Brain pericyte (primary cell): ENCODE results near the gene SEMA3B.
"Not testable (repeated sequence)": the region's sequence is repeated elsewhere in the genome, so short reads cannot be mapped to it uniquely, and the experiment has no call there.

Experiments
- DNase-seq: peaks from one replicate; pipeline ENCODE4 v3.0.0-alpha.2; 2012; ENCODE audit warnings: low read depth, low spot score

The SEMA3B gene

GRCh38 chr3:50237754-50238548, 31.0 kb upstream of the SEMA3B start:
- DNase-seq, result no peak

DNA sequence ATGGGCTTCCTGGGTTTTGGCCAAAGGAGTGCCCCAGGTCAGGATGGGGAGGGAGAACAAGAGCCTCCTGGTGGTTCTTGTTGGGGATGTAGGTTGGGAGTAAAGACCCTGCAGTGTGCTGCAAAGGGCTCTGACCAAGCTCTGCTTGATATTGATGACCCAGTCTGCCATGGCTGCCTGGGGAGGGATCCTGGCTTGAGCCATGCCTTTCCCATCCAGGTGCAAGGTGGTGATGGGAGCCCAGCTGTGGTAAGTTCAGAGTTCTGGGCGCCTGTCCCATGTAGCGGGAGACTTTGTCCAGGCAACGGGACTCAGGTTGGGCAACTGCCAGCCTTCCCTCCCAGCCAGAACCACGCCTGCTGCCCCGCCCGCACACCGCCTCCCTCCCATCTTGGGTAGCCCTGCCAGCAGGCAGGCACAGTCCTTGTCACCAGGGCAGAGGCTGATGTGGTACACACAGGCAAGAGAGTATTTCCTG, 30.4 kb upstream of the SEMA3B start:
- DNase-seq, result no peak

- DNase-seq, result no peak
Observed at GRCh38 chr3:50239649-50240048, 29.3 kb upstream of the SEMA3B start.

DNA sequence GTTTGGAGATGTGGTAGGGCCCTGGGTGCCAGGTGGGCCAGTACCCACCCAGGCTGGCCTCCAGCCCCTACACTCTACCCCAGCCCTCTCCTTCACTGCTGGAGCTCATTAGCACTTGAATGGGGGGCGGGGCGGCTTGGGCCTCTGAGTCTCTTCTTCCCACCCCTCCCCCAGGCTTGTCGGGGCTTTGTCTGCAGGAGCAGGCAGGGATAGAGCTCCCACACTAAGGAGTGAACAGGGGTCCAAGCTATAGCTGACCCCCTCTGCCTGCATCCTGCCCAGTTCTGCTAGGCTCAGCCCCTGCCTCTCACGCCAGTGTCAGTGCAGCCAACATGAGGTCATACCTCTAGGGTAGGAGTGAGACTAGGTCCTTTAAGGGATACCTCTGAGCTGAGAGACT, 27.8 kb upstream of the SEMA3B start:
- no peak for DNase-seq

- no peak for DNase-seq
Observed at GRCh38 chr3:50241713-50242380, 27.1 kb upstream of the SEMA3B start.

GRCh38 chr3:50242381-50242770, 26.6 kb upstream of the SEMA3B start:
- DNase-seq, result no peak

GRCh38 chr3:50242851-50243542, 25.9 kb upstream of the SEMA3B start:
- no peak for DNase-seq

DNA sequence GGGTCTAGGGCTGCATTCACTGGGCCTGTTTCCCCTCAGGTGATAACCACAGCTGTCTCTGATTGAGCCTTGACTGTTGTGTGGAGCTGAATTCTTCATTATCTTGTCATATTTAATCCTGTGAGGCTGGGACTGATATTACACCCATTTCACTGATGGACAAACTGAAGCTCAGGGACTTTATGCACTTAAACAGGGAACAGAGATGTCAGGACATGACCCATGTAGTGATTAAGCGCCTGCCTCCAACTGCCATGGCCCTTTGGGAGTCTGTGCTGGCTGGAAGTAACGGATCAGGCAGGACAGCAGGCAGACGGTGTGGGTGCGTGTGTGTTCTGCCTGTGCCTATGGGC, 25.4 kb upstream of the SEMA3B start:
- no peak for DNase-seq

- DNase-seq, result not testable (repeated sequence)
Observed at GRCh38 chr3:50244813-50245212, 24.1 kb upstream of the SEMA3B start.

DNA sequence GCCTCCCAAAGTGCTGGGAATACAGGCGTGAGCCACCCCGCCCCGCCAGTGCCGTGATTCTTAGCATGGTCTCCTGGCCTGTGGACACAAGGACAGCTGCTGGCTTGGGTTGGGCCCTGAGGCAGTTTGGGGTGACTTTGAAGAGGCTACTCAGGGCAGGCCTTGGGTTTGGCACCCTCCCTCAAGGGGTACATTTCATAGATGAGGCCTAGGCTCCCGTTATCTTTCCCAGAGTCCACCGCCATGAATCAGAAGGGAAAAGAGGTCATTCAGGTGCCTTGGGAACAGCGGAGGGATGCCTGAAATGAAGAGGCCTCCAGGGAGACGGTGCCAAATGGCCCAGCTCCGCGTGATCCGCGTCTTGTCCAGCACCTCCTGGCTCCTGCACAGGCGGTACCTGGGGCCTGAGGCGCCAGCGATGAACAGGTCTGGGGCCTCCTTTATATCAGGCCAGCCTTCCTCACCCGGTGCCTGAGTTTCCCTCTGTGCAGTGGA, 23.6 kb upstream of the SEMA3B start:
- DNase-seq, result no peak

DNA sequence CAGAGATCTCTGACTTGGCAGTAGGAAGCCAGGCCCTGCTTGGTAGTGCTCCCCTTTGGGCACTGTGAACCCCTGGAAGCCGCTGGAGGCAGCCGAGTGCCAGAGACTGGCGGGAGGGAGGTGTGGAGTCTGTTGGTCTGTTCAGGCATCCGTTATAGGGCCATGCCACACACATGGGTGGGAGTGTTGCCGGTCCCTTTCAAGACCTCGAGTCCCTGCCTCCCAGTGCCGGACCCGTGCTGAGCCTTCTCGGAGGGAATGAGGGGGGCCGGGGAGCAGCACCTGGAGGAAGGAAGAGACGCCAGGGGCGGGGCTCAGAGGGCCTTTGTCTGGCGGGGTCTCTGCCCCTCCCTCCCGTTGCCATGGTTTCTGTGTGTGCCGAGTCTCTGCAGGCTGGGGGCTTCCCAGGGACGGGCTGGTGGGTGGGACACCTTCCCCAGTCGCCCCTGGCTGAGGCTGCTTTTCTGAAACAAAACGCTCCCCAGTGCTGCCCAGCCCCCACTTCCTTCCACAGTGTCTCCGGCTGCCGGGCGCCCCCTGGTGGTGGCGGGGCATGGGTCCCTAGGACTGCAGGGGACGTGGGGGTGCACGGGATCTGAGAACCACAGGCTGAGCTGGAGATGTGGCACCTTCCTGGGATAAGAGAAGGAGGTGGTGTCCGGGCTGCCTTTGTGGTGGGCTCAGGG, 23.0 kb upstream of the SEMA3B start:
- peak; percentile 60 for DNase-seq

- peak; percentile 82 for DNase-seq
Observed at GRCh38 chr3:50246517-50246954, 22.4 kb upstream of the SEMA3B start.

DNA sequence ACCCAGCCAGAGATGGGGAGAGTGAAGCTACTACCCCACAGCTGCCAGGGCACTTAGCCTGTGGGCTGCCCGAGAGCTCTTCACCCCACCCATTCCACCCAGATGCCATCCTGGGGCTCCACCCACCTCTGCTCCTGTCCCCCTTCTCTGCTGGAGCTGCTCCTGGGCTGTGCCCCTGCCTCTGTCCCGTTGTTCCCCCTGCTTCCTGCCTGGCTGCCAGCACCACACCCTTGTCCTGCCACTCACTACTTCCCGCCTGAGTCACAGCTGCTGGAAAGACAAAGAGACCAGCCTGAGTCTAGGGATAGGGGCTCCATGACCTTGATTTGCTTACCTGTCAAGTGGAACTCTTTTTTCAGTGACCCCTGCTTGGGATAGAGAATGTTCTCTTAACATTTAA, 20.6 kb upstream of the SEMA3B start:
- DNase-seq, result no peak

- DNase-seq, result no peak
Observed at GRCh38 chr3:50249457-50249856, 19.5 kb upstream of the SEMA3B start.

DNA sequence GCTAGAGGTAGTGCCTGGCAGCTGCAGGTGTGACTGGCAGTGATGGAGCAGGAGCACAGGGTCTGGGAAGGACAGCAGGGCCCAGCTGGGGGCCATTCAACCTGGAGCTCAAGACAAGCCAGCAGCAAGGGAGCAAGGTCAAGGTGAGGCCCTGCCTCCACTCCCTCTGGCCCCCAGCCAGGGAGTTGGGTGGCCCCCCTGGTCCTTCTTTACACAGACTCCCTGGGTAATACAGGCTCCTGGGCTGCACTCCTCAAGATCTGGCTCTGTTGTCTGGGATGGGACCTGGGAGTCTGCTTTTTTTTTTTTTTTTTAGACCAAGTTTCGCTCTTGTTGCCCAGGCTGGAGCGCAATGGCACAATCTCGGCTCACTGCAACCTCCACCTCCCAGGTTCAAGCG, 18.4 kb upstream of the SEMA3B start:
- no peak for DNase-seq

DNA sequence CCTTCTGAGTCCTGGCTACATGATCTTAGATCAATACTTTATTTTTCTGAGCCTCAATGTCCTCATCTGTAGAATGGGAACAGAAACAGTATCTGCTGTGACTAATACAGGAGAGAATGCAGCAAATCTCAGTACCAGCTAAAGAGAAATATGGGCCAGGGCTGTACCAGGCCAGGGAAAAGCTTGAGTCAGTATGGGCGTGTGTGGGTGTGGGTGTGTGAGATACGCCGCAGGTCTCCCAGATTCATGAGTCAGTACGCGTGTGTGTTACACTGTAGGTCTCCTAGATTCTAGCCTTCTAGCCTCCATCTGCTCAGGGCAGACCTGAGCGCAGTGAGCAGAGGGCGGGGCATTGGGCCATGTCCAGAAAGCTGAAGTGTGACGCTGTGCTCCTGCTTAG, 17.7 kb upstream of the SEMA3B start:
- no peak for DNase-seq

- no peak for DNase-seq
Observed at GRCh38 chr3:50254577-50255250, 14.2 kb upstream of the SEMA3B start.

GRCh38 chr3:50255251-50255615, 13.7 kb upstream of the SEMA3B start:
- DNase-seq, result no peak

DNA sequence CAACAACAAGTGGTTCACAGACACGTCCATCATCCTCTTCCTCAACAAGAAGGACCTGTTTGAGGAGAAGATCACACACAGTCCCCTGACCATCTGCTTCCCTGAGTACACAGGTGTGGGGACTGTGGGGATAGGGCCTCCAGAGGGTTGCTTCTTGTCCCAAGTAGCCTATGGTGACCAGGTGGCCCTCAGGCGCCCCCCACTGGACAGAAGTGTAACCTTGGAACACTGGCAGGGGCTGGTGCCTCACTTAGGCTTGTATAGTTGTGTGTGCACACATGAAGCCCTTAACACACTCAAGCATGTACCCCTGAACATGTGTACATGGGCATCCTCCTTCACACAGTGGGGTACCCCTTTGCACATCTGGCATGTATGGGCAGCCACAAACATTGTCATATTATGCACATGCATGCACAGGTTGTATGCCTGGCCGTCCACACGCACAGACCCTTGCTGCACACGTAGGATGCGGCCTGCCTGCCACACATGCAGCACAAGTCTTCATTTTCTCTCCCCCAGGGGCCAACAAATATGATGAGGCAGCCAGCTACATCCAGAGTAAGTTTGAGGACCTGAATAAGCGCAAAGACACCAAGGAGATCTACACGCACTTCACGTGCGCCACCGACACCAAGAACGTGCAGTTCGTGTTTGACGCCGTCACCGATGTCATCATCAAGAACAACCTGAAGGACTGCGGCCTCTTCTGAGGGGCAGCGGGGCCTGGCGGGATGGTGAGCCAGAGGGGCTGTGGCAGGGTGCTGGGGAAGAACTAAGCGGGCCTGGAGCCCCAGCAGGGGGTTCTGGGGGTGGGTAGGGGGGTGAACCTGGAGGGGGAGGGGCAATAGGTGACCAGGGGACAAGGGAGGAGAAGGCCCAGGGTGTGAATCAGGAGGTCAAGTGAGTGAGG, 11.7 kb upstream of the SEMA3B start:
- DNase-seq, result no peak

DNA sequence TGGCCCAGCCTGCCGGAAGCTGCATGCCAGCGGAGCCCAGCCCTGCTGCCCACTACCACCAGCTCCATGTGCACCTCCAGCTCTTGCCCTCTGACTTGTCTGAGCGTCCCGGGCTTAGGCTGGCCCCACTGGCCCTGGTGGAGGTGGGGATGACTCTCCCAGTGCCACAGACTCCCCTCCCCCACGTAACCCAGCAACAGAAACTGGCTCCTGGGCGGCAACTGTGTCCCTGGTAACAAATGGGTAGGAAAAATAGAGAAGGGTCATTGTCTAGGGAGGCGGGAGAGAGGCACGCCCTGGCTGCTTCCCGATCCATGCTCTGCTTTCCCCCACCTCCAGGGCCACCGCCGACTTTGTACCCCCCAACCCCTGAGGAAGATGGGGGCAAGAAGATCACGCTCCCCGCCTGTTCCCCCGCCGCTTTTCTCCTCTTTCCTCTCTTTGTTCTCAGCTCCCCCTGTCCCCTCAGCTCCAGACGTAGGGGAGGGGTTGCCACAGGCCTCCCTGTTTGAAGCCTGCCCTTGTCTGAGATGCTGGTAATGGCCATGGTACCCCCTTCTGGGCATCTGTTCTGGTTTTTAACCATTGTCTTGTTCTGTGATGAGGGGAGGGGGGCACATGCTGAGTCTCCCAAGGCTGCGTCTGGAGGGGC, 10.8 kb upstream of the SEMA3B start:
- no peak for DNase-seq
